Ovary (tissue), 10 donors: ENCODE data around the gene ZBED2. TPM values are rescaled to one million over a fixed set of nuclear protein-coding genes. Genes with fewer than 3 reads are reported as not detected.
"Not testable (repeated sequence)": the region's sequence is repeated elsewhere in the genome, so short reads cannot be mapped to it uniquely, and the experiment has no call there.

ENCODE experiments used
- DNase-seq, 5 donors: peaks; one replicate each; pipeline ENCODE4 v3.0.0-alpha.2; 2019 to 2020
- H3K27ac ChIP-seq, 2 donors: fragments of 200-600 bp; one replicate each; pipeline versions ENCODE4 v1.5.1 to v1.8.0; 2019 to 2022
- H3K27me3 ChIP-seq: fragments of 200-600 bp; one replicate; pipeline ENCODE4 v1.8.0; 2022
- H3K36me3 ChIP-seq: fragments of 200-600 bp; sonication (generic); one replicate; pipeline ENCODE4 v1.5.1; 2019
- H3K4me1 ChIP-seq: one replicate; pipeline ENCODE4 v1.8.1; 2013; ENCODE audit warnings: mild to moderate bottlenecking, moderate library complexity; ENCODE audit not compliant: insufficient read depth
- H3K4me3 ChIP-seq: fragments of 200-600 bp; sonication (generic); one replicate; pipeline ENCODE4 v1.5.1; 2017
- H3K9me3 ChIP-seq, 2 donors: fragments of 200-600 bp in 1 of 2; sonication (generic) in 1 of 2; one replicate each; pipeline versions ENCODE4 v1.5.1 to v1.8.1; 2013 to 2019; ENCODE audit warnings: mild to moderate bottlenecking in 1 of 2, moderate library complexity in 1 of 2
- EP300 ChIP-seq: sonication (generic); formaldehyde crosslinking; IDR thresholded peaks from one replicate; pipeline ENCODE4 v1.6.1; 2017; ENCODE audit warnings: antibody characterized with exemption
- POLR2A ChIP-seq: fragments of 450-650 bp; IDR thresholded peaks from one replicate; pipeline ENCODE4 v1.6.1; 2017; ENCODE audit warnings: antibody characterized with exemption, mild to moderate bottlenecking, moderate library complexity
- WGBS, 3 donors: extraction: QIAGEN DNeasy Blood & Tissue Kit in 1 of 3; methylation state at CpG; one replicate each; pipeline versions ENCODE4 v1.1.5 to v1.1.7; 2013 to 2017; 5-methylcytosine and 5-hydroxymethylcytosine counted together
- intact Hi-C, 4 donors: fragments of 100-400 bp; cut with DNase I; formaldehyde crosslinking; loops; one replicate each; pipeline versions ENCODE4 v1.11.0 to v1.15.1; 2022 to 2023
- long read RNA-seq, 3 donors: library from polyadenylated mRNA in 2 of 3; unstranded in 2 of 3; transcript quantifications; one replicate each; pipeline ENCODE4 v2.0.0 and lab custom pipeline, GENCODE V29; 2021 to 2026
- polyA plus RNA-seq, 2 donors: library from polyadenylated mRNA; stranded (reverse); fragments of 200-250 nt in 1 of 2; fragments of 350-450 nt in 1 of 2; fragmentation: Illumina TruSeq in 1 of 2; extraction: RNeasy Lipid Tissue Mini Kit (QIAGEN cat#74804) in 1 of 2; gene quantifications; one replicate each; pipeline ENCODE4 v1.2.3, GENCODE V29; 2013 to 2014
- total RNA-seq, 7 donors: library from RNA; depleted of rRNA in 2 of 7; stranded (reverse); fragments of >200 nt in 2 of 7; fragmentation: NEBNext Ultra II Directional in 3 of 7; extraction: Animal tissue kit (Norgen Biotek cat#: 25700) in 3 of 7; gene quantifications; one replicate each; pipeline versions ENCODE4 v1.1.0 to v1.2.4, GENCODE V29; 2016 to 2023
- TF ChIP-seq, protein P1 (sequence below), 3 donors: fragments of 450-650 bp in 2 of 3; fragments of 200-600 bp in 1 of 3; IDR thresholded peaks; one replicate each; pipeline versions ENCODE4 v1.5.1 to v1.8.0; 2016 to 2022; ENCODE audit warnings: antibody characterized with exemption in 3 of 3, mild to moderate bottlenecking in 1 of 3
- donor health status: DM: no; HTN: no; CAD: no; lungs with moderate emphysema.
- donor health status: DM: no; HTN: no; CAD: no.
- donor health status: Bipolar disorder and iron deficiency.
- donor health status: DM: yes; HTN: yes; CAD: no.
- donor health status: DM: no; HTN: no; CAD: no.
- donor health status: DM: yes; HTN: yes; CAD: no.

ZBED2 gene, protein sequence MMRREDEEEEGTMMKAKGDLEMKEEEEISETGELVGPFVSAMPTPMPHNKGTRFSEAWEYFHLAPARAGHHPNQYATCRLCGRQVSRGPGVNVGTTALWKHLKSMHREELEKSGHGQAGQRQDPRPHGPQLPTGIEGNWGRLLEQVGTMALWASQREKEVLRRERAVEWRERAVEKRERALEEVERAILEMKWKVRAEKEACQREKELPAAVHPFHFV
- total RNA-seq: 1 to 10 TPM in 3 of 7 donors, under 1 TPM in 2, not detected in 2; 0.22 to 6.9 (median 1.5) TPM
- under 1 TPM in 1 of 2 donors, not detected in 1; 0.15 TPM for polyA plus RNA-seq
- long read RNA-seq, donor 1: 0 reads
- long read RNA-seq, donor 2: 0 reads
- long read RNA-seq, donor 3, partial matches to known transcripts: 0 of 2 reads
- long read RNA-seq, donor 3, other reads (novel, unspliced or antisense): 0 of 2 reads

DNA sequence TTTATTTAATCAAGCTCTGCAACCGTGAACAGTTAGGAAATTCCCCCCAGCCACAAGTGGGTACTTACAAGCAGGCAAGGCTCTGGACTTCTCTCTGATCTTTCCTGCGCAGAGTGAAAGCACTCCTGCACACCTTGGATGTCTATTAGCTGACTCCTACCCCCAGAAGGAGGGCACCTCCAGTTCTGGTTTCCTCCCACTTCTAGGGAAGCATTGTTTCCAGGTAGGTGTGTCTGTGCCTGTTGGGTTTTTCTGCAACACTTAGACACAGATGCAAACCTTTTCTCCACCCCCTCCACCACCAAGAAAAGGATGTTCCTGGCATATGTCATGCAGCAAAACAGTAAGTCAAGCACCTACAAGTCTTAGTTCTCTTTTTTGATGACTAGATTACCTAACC lies at the start of gene ZBED2:
TSS of gene ZBED2 (minus strand) at position 115 of the 400 bp plus-strand sequence. CDS start 1,145 bp downstream, outside the sequence.
- TF ChIP-seq POLR2A: no peak
- TF ChIP-seq EP300: no peak
- TF ChIP-seq, protein P1, sequence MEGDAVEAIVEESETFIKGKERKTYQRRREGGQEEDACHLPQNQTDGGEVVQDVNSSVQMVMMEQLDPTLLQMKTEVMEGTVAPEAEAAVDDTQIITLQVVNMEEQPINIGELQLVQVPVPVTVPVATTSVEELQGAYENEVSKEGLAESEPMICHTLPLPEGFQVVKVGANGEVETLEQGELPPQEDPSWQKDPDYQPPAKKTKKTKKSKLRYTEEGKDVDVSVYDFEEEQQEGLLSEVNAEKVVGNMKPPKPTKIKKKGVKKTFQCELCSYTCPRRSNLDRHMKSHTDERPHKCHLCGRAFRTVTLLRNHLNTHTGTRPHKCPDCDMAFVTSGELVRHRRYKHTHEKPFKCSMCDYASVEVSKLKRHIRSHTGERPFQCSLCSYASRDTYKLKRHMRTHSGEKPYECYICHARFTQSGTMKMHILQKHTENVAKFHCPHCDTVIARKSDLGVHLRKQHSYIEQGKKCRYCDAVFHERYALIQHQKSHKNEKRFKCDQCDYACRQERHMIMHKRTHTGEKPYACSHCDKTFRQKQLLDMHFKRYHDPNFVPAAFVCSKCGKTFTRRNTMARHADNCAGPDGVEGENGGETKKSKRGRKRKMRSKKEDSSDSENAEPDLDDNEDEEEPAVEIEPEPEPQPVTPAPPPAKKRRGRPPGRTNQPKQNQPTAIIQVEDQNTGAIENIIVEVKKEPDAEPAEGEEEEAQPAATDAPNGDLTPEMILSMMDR (IDR thresholded peaks at IDR 0.05): no peak
- Histone ChIP-seq H3K36me3 (no peaks in the 10 kb centered on the region), H3K9me3 (no peaks in the 10 kb centered on the region), H3K27me3 (no peaks in the 10 kb centered on the region), H3K4me3 (no peak within 1 kb of the TSS), H3K27ac (no peak within 1 kb of the TSS), H3K4me1 (no peaks in the 10 kb centered on the region)
- 89 to 96% (median 90%) methylated on average over 2 of the region's 2 CpGs for WGBS, 3 donors
- DNase-seq: no peak
- intact Hi-C loops: no loop called here

GRCh38 chr3:111639316-111639715 lies 44.2 kb upstream of the ZBED2 start:
- intact Hi-C loops: no loop called here
- 84 to 91% (median 87%) methylated on average over 4 of the region's 4 CpGs for WGBS, 3 donors
- Histone ChIP-seq H3K4me1 (peaks cover 2% of the 10 kb centered on the region), H3K4me3 (no peak overlapping the region), H3K27ac (no peak overlapping the region), H3K36me3 (no peaks in the 10 kb centered on the region), H3K9me3 (no peaks in the 10 kb centered on the region), H3K27me3 (no peaks in the 10 kb centered on the region)
- no peak for DNase-seq
- no peak for TF ChIP-seq POLR2A
- TF ChIP-seq, protein P1 (IDR thresholded peaks at IDR 0.05): no peak

GRCh38 chr3:111636366-111636885 lies 41.3 kb upstream of the ZBED2 start:
- no peaks in the 10 kb centered on the region for H3K36me3 ChIP-seq
- no peak overlapping the region for H3K27ac ChIP-seq
- TF ChIP-seq EP300: no peak
- TF ChIP-seq, protein P1 (IDR thresholded peaks at IDR 0.05): no peak
- no peak for TF ChIP-seq POLR2A
- no peaks in the 10 kb centered on the region for H3K9me3 ChIP-seq
- intact Hi-C loops: no loop called here
- peaks cover 2% of the 10 kb centered on the region for H3K4me1 ChIP-seq
- DNase-seq: no peak
- no peaks in the 10 kb centered on the region for H3K27me3 ChIP-seq
- no peak overlapping the region for H3K4me3 ChIP-seq
- WGBS, 3 donors: 65 to 68% (median 65%) methylated on average over 4 of the region's 4 CpGs

- Histone ChIP-seq H3K27me3 (no peaks in the 10 kb centered on the region), H3K4me3 (no peak overlapping the region), H3K27ac (no peak overlapping the region), H3K36me3 (no peaks in the 10 kb centered on the region), H3K4me1 (peaks cover 2% of the 10 kb centered on the region), H3K9me3 (no peaks in the 10 kb centered on the region)
- no peak for TF ChIP-seq EP300
- TF ChIP-seq POLR2A: no peak
- TF ChIP-seq, protein P1 (IDR thresholded peaks at IDR 0.05): no peak
- WGBS, 3 donors: 44 to 59% (median 45%) methylated on average over 2 of the region's 2 CpGs
- DNase-seq: no peak
- intact Hi-C loops: no loop called here
Measured at GRCh38 chr3:111635403-111635802, 40.3 kb upstream of the ZBED2 start.

- H3K36me3 ChIP-seq, H3K27ac ChIP-seq, H3K4me1 ChIP-seq, H3K9me3 ChIP-seq, H3K27me3 ChIP-seq, intact Hi-C loops, H3K4me3 ChIP-seq, DNase-seq: not testable (repeated sequence)
Measured at GRCh38 chr3:111630638-111631037, 35.5 kb upstream of the ZBED2 start.

GRCh38 chr3:111629018-111629417 lies 33.9 kb upstream of the ZBED2 start:
- DNase-seq, intact Hi-C loops, H3K4me1 ChIP-seq, H3K27me3 ChIP-seq, H3K4me3 ChIP-seq, H3K9me3 ChIP-seq, H3K36me3 ChIP-seq, H3K27ac ChIP-seq: not testable (repeated sequence)
- 89 to 95% (median 90%) methylated on average over 1 of the region's 1 CpG for WGBS, 3 donors
